HepG2 (cell line): ENCODE results near the gene NPEPL1. TPM values are rescaled to one million over a fixed set of nuclear protein-coding genes. Genes with fewer than 3 reads are reported as not detected.

ENCODE experiments used
- ATAC-seq: fragments of 200-7000 bp; cut with Tn5 transposase; 3 replicates; pipeline ENCODE4 v1.9.1; 2020; ENCODE audit warnings: mild to moderate bottlenecking, moderate library complexity
- BruUV-seq: library from RNA; stranded (reverse); fragments of 400-500 nt; replicated peaks from 2 replicates; lab custom pipeline; 2021; lab: Mats Ljungman, UMichigan
- CTCF ChIA-PET: fragments of 300-600 bp; formaldehyde crosslinking; extraction: SDS; loops from one replicate; lab custom pipeline; 2021; ENCODE audit warnings: low total read pairs, inconsistent platforms, low intra/inter-chr PET ratio; lab: Yijun Ruan, JAX
- POLR2A ChIA-PET: fragments of 350-600 bp; sonication (Branson Sonifier 250); formaldehyde crosslinking; loops from one replicate; lab custom pipeline; 2020; ENCODE audit warnings: antibody characterized with exemption, inconsistent platforms; lab: Yijun Ruan, JAX
- DNase-seq: peaks from one replicate; pipeline ENCODE4 v3.0.0-alpha.2; 2015; ENCODE audit warnings: low spot score
- FAIRE-seq: peaks from 3 replicates; lab custom pipeline; 2011; peaks lifted over from hg19 to GRCh38; lab: Jason Lieb, UNC
- H2AFZ ChIP-seq: one replicate; pipeline ENCODE4 v1.6.1; 2011; ENCODE audit warnings: low read length, inconsistent platforms
- H3K27ac ChIP-seq: fragments of 300-600 bp; 3 replicates; pipeline ENCODE4 v1.8.0; 2011; ENCODE audit warnings: mixed run types, mild to moderate bottlenecking, mixed read lengths, low read length, inconsistent platforms; ENCODE audit not compliant: insufficient read depth; ENCODE audit errors: extremely low read length
- H3K27me3 ChIP-seq, 2 experiments: fragments of 200-600 bp in 1 of 2; 2 replicates in 1 of 2; 3 replicates in 1 of 2; pipeline versions ENCODE4 v1.6.0 to v1.8.0; 2011; ENCODE audit warnings: low read length in 2 of 2, mild to moderate bottlenecking in 2 of 2, moderate library complexity in 2 of 2, inconsistent platforms in 1 of 2; ENCODE audit not compliant: insufficient read depth in 2 of 2, control insufficient read depth in 1 of 2
- H3K36me3 ChIP-seq, 2 experiments: fragments of 200-600 bp in 1 of 2; replicated peaks in 1 of 2; 2 replicates in 1 of 2; 3 replicates in 1 of 2; pipeline versions ENCODE4 v1.5.1 to v1.8.0; 2011; ENCODE audit warnings: low read length in 2 of 2, inconsistent platforms in 1 of 2; ENCODE audit not compliant: insufficient read depth in 2 of 2, control insufficient read depth in 1 of 2
- H3K4me1 ChIP-seq: 2 replicates; pipeline ENCODE4 v1.5.1; 2012; ENCODE audit warnings: low read length, inconsistent platforms; ENCODE audit not compliant: insufficient read depth
- H3K4me2 ChIP-seq: 2 replicates; pipeline ENCODE4 v1.6.0; 2011; ENCODE audit warnings: low read depth, low read length, inconsistent platforms
- H3K4me3 ChIP-seq, 3 experiments: fragments of 200-600 bp in 1 of 3; sonication (generic), shearing (Covaris generic) in 1 of 3; replicated peaks in 1 of 3; 2 replicates each; pipeline ENCODE4 v1.5.1; 2011 to 2016; ENCODE audit warnings: low read length in 3 of 3, inconsistent platforms in 2 of 3, low read depth in 2 of 3, mild to moderate bottlenecking in 2 of 3, control low read depth in 1 of 3, mixed read lengths in 1 of 3; ENCODE audit not compliant: insufficient read depth in 1 of 3
- H3K79me2 ChIP-seq: one replicate; pipeline ENCODE4 v1.6.1; 2011; ENCODE audit warnings: low read length, inconsistent platforms; ENCODE audit not compliant: insufficient read depth
- H3K9ac ChIP-seq: 2 replicates; pipeline ENCODE4 v1.6.0; 2011; ENCODE audit warnings: mild to moderate bottlenecking, low read depth, low read length, inconsistent platforms; ENCODE audit not compliant: insufficient read depth
- H3K9me3 ChIP-seq: 2 replicates; pipeline ENCODE4 v1.5.1; 2012; ENCODE audit warnings: mild to moderate bottlenecking, low read length
- H4K20me1 ChIP-seq: 2 replicates; pipeline ENCODE4 v1.6.0; 2011; ENCODE audit warnings: inconsistent platforms, mild to moderate bottlenecking, low read length, moderate library complexity; ENCODE audit not compliant: insufficient read depth
- CHD2 ChIP-seq: IDR thresholded peaks from 2 replicates; pipeline ENCODE4 v1.6.1; 2011; ENCODE audit warnings: low read depth, low read length, improper control_type of control experiment
- HIVEP1 ChIP-seq: sonication (generic); formaldehyde crosslinking; IDR thresholded peaks from 2 replicates; pipeline ENCODE4 v1.4.0; 2020; ENCODE audit warnings: mild to moderate bottlenecking, missing genetic modification reagents
- KDM2A ChIP-seq: sonication (generic); formaldehyde crosslinking; IDR thresholded peaks from 2 replicates; pipeline ENCODE4 v1.4.0; 2020; ENCODE audit warnings: low read depth, missing genetic modification reagents, borderline replicate concordance
- ONECUT2 ChIP-seq: sonication (generic); formaldehyde crosslinking; IDR thresholded peaks from 2 replicates; pipeline ENCODE4 v1.4.0; 2020; ENCODE audit warnings: missing genetic modification reagents
- POGK ChIP-seq: sonication (generic); formaldehyde crosslinking; conservative IDR thresholded peaks from 2 replicates; pipeline ENCODE4 v1.8.0; 2022; ENCODE audit warnings: mild to moderate bottlenecking, moderate library complexity, missing genetic modification reagents
- RBM39 ChIP-seq: fragments of 200-400 bp; formaldehyde crosslinking; IDR thresholded peaks from one replicate; pipeline ENCODE4 v1.6.1; 2018; ENCODE audit warnings: antibody characterized with exemption, mild to moderate bottlenecking, low read depth, low read length; ENCODE audit not compliant: poor library complexity, severe bottlenecking
- USF2 ChIP-seq, 2 experiments: sonication (generic) in 1 of 2; formaldehyde crosslinking in 1 of 2; IDR thresholded peaks; 2 replicates each; pipeline versions ENCODE4 v1.5.1 to v1.6.1; 2011 to 2020; ENCODE audit warnings: borderline replicate concordance in 1 of 2, low read depth in 1 of 2, low read length in 1 of 2, mild to moderate bottlenecking in 1 of 2, missing genetic modification reagents in 1 of 2, moderate library complexity in 1 of 2
- ZNF577 ChIP-seq: sonication (generic); formaldehyde crosslinking; IDR thresholded peaks from 2 replicates; pipeline ENCODE4 v1.4.0; 2020; ENCODE audit warnings: mild to moderate bottlenecking, low read depth, missing genetic modification reagents, borderline replicate concordance
- ZNF598 ChIP-seq: sonication (generic); formaldehyde crosslinking; IDR thresholded peaks from 2 replicates; pipeline ENCODE4 v1.5.1; 2020; ENCODE audit warnings: mild to moderate bottlenecking, missing genetic modification reagents, borderline replicate concordance
- ZNF75D ChIP-seq: sonication (generic); formaldehyde crosslinking; IDR thresholded peaks from 2 replicates; pipeline ENCODE4 v1.8.1; 2023; ENCODE audit warnings: missing genetic modification reagents, mild to moderate bottlenecking, borderline replicate concordance
- WGBS: methylation state at CpG from one replicate; pipeline ENCODE4 v1.1.6; 2017; ENCODE audit warnings: low lambda C conversion rate; 5-methylcytosine and 5-hydroxymethylcytosine counted together
- in situ Hi-C: cut with HindIII; loops from 2 replicates; pipeline ENCODE4 v1.10.0; 2017; ENCODE audit warnings: low pct_unique_long_range_greater_than_20kb; ENCODE audit not compliant: extremely low pct_ligation_motif_present
- intact Hi-C: fragments of 100-400 bp; cut with micrococcal nuclease; formaldehyde crosslinking; loops from one replicate; pipeline ENCODE4 v1.10.0; 2022; ENCODE audit not compliant: unreplicated experiment
- polyA plus RNA-seq, 8 experiments: library from polyadenylated mRNA; depleted of rRNA in 3 of 8; stranded (reverse) in 7 of 8; unstranded in 1 of 8; fragments of >200 nt; fragmentation: Illumina TruSeq in 4 of 8; extraction: Trizol in 4 of 8; gene quantifications; 2 replicates each; pipeline versions ENCODE4 v1.2.1 to v1.2.3, GENCODE V29; 2011 to 2016; ENCODE audit warnings: low read depth in 4 of 8, missing spikeins in 1 of 8, mixed read lengths in 1 of 8; ENCODE audit not compliant: insufficient read depth in 1 of 8
- total RNA-seq, 5 experiments: library from RNA; depleted of rRNA; stranded (reverse); fragments of >200 nt; fragmentation: Illumina TruSeq; extraction: Trizol; gene quantifications; 2 replicates each; pipeline ENCODE4 v1.2.3, GENCODE V29; 2016; ENCODE audit warnings: low read depth in 1 of 5
- TF ChIP-seq, protein P1 (sequence below): sonication (generic); formaldehyde crosslinking; IDR thresholded peaks from 2 replicates; pipeline ENCODE4 v1.8.0; 2022; ENCODE audit warnings: missing genetic modification reagents, low read depth, mild to moderate bottlenecking, borderline replicate concordance

NPEPL1 gene
- total and polyA plus RNA-seq, 2 of the 13 experiments (the other 11 are each of a cell fraction or from before 2014, with no cell fraction given): 4.1 to 7.5 TPM

DNA sequence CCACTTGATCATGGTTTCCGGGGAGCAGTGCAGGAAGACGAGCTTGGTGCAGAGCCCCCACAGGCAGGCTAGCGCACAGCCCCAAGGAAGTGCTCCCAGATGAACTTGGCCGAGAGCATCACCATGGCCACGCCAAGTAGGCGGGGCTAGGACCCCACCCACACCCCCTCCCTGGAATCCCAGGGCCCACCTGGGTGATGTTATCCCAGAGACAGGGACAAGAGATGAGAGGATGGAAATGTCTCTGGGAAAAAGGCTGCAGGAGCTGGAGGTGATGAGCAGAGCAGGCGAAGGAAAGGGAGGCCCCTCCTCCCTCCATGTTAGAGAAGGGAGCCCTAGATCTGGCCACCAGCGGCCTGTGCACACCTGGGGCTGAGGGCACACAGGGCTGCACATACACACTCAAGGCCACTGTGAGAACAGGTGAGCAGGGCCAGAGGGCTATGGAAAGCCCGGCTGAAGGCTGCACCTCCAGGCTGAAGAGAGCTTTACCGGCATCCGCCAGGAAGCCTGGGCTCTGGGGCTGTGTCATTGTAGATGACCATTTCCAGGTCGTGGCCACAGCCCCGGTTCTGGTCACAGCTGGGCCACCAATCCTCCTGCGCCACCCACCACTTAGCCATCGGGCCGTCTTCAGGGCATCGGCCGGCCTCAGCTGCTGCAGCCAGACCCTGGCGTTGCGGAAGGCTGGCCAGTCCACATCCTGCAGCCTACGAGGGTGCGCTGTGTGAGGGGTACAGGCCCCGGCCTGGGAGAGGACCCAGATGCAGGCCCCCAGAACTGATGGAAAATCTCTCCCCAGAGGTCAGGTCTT, 24.9 kb downstream of the NPEPL1 start (continued):
- TF ChIP-seq ZNF577 (CRISPR knock-in tag) (no peak), ONECUT2 (CRISPR knock-in tag) (no peak), ZNF75D (CRISPR knock-in tag) (0 out of 2 replicates have a peak, but pooled peaks have one; percentile 32), POGK (CRISPR knock-in tag) (0 out of 2 replicates have a peak, but pooled peaks have one; percentile 41), ZNF598 (peak; percentile 46; the same call in 1 of the 2 replicates), KDM2A (CRISPR knock-in tag) (0 out of 2 replicates have a peak, but pooled peaks have one; percentile 18)
- TF ChIP-seq, protein P1, sequence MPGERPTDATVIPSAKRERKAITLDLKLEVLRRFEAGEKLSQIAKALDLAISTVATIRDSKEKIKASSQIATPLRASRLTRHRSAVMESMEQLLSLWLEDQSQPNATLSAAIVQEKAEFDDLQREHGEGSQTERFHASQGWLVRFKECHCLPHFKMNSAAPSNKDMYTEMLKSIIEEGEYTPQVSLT: no peak

DNA sequence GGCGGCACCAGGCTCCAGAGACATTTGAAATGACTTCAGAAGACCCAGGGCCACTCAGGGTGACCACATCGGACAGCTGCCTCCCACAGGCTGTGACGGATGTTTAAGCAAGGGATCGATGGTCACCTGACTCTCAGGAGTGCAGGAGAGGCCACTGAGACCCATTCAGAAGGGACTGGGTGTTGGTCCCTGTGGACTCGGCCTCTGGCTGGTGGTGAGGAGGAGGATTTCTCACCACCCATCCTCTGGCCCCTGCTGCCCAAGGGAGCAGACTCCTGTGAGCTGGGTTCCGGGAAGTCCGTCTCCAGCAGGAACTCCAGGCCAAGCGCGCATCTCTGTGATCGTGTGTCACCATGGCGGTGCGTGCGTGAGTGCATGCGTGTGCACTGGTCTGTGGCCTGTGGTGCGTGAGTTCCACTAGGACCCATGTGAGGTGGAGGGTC, 25.5 kb downstream of the NPEPL1 start:
- no peak overlapping the region for H3K27ac ChIP-seq
- WGBS: 65% methylated on average over 13 of the region's 15 CpGs
- peaks cover 15 to 36% of the 10 kb centered on the region in 2 experiments for H3K27me3 ChIP-seq
- no peaks in the 10 kb centered on the region for H3K79me2 ChIP-seq
- DNase-seq (no peak), ATAC-seq (peak; percentile 9), FAIRE-seq (no peak)
- no peaks in the 10 kb centered on the region; the same call in 1 of the 2 replicates for H4K20me1 ChIP-seq
- H3K36me3 ChIP-seq: no peaks in the 10 kb centered on the region
- intact Hi-C loops (no loop called here), in situ Hi-C loops (no loop called here)
- H2AFZ ChIP-seq: no peak overlapping the region
- BruUV-seq: no TSS peak
- H3K9ac ChIP-seq: no peak overlapping the region
- H3K4me3 ChIP-seq: no peak overlapping the region
- peaks cover 23% of the 10 kb centered on the region for H3K4me1 ChIP-seq
- no peaks in the 10 kb centered on the region for H3K9me3 ChIP-seq
- CTCF ChIA-PET: no interaction called here
- no peak overlapping the region for H3K4me2 ChIP-seq
- POLR2A ChIA-PET: no interaction called here
- TF ChIP-seq HIVEP1 (CRISPR knock-in tag) (no peak), RBM39 (no peak), USF2 (IDR thresholded peaks at IDR 0.05; ENCODE audit: low read depth, low read length) (peak; percentile 18; the same call in 1 of the 2 replicates), USF2 (CRISPR knock-in tag; IDR thresholded peaks at IDR 0.05; ENCODE audit: borderline replicate concordance) (no peak), CHD2 (0 out of 2 replicates have a peak, but pooled peaks have one; percentile 28)
